Naive thymus-derived CD8-positive, alpha-beta T cell (primary cell): ENCODE data around the gene ABCA1. TPM values are rescaled to one million over a fixed set of nuclear protein-coding genes. Genes with fewer than 3 reads are reported as not detected.

ENCODE experiments used
- ATAC-seq, 2 donors: fragments of 150-1000 bp; cut with Tn5 transposase in 1 of 2; sonication (Bioruptor Pico), chemical (Tn5 transposase) in 1 of 2; 1 replicate in 1 of 2; 2 replicates in 1 of 2; pipeline ENCODE4 v1.10.0; 2021; ENCODE audit warnings: mild to moderate bottlenecking in 2 of 2, moderate library complexity in 2 of 2
- POLR2A ChIA-PET: fragments of 350-600 bp; sonication (Branson Sonifier 250); formaldehyde crosslinking; loops from one replicate; lab custom pipeline; 2021; ENCODE audit warnings: antibody characterized with exemption; lab: Charles Lee
- DNase-seq, 10 donors: peaks; one replicate each; pipeline versions ENCODE4 v3.0.0 to v3.0.0-alpha.2; 2020 to 2022
- H3K27ac Mint-ChIP-seq, 10 donors: one replicate each; pipeline ENCODE4 v1.8.0; 2020 to 2022; ENCODE audit warnings: mild to moderate bottlenecking in 10 of 10, mixed read lengths in 10 of 10, moderate library complexity in 4 of 10, inconsistent platforms in 1 of 10
- H3K27me3 Mint-ChIP-seq, 5 donors: one replicate each; pipeline ENCODE4 v1.8.0; 2021 to 2022; ENCODE audit warnings: mixed read lengths in 5 of 5
- H3K36me3 Mint-ChIP-seq, 3 donors: one replicate each; pipeline ENCODE4 v1.8.0; 2020 to 2022; ENCODE audit warnings: mixed read lengths in 3 of 3, mild to moderate bottlenecking in 2 of 3, inconsistent platforms in 1 of 3
- H3K4me1 Mint-ChIP-seq, 4 donors: one replicate each; pipeline ENCODE4 v1.8.0; 2021 to 2022; ENCODE audit warnings: mixed read lengths in 4 of 4
- H3K4me3 Mint-ChIP-seq, 10 donors: one replicate each; pipeline ENCODE4 v1.8.0; 2020 to 2022; ENCODE audit warnings: mild to moderate bottlenecking in 10 of 10, mixed read lengths in 10 of 10, moderate library complexity in 6 of 10, inconsistent platforms in 1 of 10
- H3K9me3 Mint-ChIP-seq, 9 donors: one replicate each; pipeline ENCODE4 v1.8.0; 2020 to 2022; ENCODE audit warnings: mixed read lengths in 9 of 9, mild to moderate bottlenecking in 3 of 9, inconsistent platforms in 1 of 9, moderate library complexity in 1 of 9
- polyA plus RNA-seq, 3 donors: library from polyadenylated mRNA; unstranded; fragments of 300-500 nt; fragmentation: Illumina TruSeq; gene quantifications; one replicate each; pipeline ENCODE4 v1.2.3, GENCODE V29; 2021
- total RNA-seq, 8 experiments: library from RNA in 2 of 8; stranded (reverse) in 2 of 8; gene quantifications; one replicate each; pipeline ENCODE4 v1.2.3 and lab custom pipeline; 2021 to 2026

The ABCA1 gene
- total and polyA plus RNA-seq, 5 experiments from 2014 or later, result 0.13 to 0.93 (median 0.43) TPM; not detected in 1

GRCh38 chr9:104784098-104784497, 143.9 kb downstream of the ABCA1 start:
- Mint-ChIP-seq H3K36me3 (peaks cover 0 to 39% (median 33%) of the 10 kb centered on the region in 3 donors), H3K9me3 (no peaks in the 10 kb centered on the region), H3K27me3 (no peaks in the 10 kb centered on the region), H3K27ac (peak overlapping the region in 1 of 10 donors; percentile 4), H3K4me3 (no peak overlapping the region), H3K4me1 (peaks cover 0 to 17% (median 0%) of the 10 kb centered on the region in 4 donors)
- ATAC-seq (no peak), DNase-seq (no peak)
- POLR2A ChIA-PET, result no interaction called here

GRCh38 chr9:104783588-104783987, 144.4 kb downstream of the ABCA1 start:
- DNase-seq (no peak), ATAC-seq (no peak)
- peak overlapping the region in 1 of 10 donors; percentile 4 for H3K27ac Mint-ChIP-seq
- H3K4me1 Mint-ChIP-seq, result peaks cover 0 to 17% (median 0%) of the 10 kb centered on the region in 4 donors
- H3K9me3 Mint-ChIP-seq, result no peaks in the 10 kb centered on the region
- H3K36me3 Mint-ChIP-seq, result peaks cover 0 to 35% (median 30%) of the 10 kb centered on the region in 3 donors
- POLR2A ChIA-PET, result no interaction called here
- no peaks in the 10 kb centered on the region for H3K27me3 Mint-ChIP-seq
- no peak overlapping the region for H3K4me3 Mint-ChIP-seq

- H3K4me1 Mint-ChIP-seq, result peaks cover 0 to 17% (median 0%) of the 10 kb centered on the region in 4 donors
- H3K36me3 Mint-ChIP-seq, result peaks cover 0 to 18% (median 17%) of the 10 kb centered on the region in 3 donors
- no peaks in the 10 kb centered on the region for H3K27me3 Mint-ChIP-seq
- POLR2A ChIA-PET, result no interaction called here
- ATAC-seq (no peak), DNase-seq (peak in 1 of 10 donors; percentile 12)
- H3K27ac Mint-ChIP-seq, result no peak overlapping the region
- H3K9me3 Mint-ChIP-seq, result no peaks in the 10 kb centered on the region
- H3K4me3 Mint-ChIP-seq, result no peak overlapping the region
Measured at GRCh38 chr9:104780796-104781395, 147.1 kb downstream of the ABCA1 start.

DNA sequence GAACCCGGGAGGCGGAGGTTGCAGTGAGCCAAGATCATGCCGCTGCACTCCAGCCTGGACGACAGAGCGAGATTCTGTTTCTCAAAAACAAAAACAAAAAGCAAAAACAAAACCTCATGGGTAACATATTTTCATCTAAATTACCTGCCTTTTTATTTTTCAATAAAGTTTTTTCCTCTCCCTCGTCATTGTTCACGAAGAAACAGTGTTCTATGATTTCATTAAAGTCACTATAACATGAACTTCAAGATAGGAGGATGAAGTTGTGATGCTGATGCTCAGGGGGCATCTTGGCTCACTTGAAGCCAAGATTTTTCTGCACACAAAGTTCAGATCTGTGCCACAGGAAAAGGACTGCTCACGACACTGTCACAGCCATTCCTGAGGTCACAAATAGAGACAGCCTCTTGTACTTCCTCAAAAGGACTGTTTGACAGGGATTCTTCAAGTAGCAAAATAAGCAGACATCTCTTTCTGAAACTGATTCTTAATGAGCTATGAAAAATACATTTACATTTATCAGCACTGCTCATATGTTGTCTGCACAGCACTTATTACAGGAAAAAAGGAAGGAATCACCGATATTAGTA, 147.9 kb downstream of the ABCA1 start:
- Mint-ChIP-seq H3K27me3 (no peaks in the 10 kb centered on the region), H3K27ac (no peak overlapping the region), H3K9me3 (no peaks in the 10 kb centered on the region), H3K4me3 (no peak overlapping the region), H3K4me1 (peaks cover 0 to 17% (median 0%) of the 10 kb centered on the region in 4 donors), H3K36me3 (peaks cover 0 to 15% (median 13%) of the 10 kb centered on the region in 3 donors)
- no peak for DNase-seq
- no peak for ATAC-seq
- POLR2A ChIA-PET, result no interaction called here

- POLR2A ChIA-PET, result no interaction called here
- ATAC-seq (no peak), DNase-seq (no peak)
- Mint-ChIP-seq H3K27ac (no peak overlapping the region), H3K36me3 (peaks cover 0 to 10% (median 10%) of the 10 kb centered on the region in 3 donors), H3K27me3 (no peaks in the 10 kb centered on the region), H3K4me3 (no peak overlapping the region), H3K9me3 (no peaks in the 10 kb centered on the region), H3K4me1 (peaks cover 0 to 17% (median 0%) of the 10 kb centered on the region in 4 donors)
Measured at GRCh38 chr9:104779334-104779733, 148.6 kb downstream of the ABCA1 start.

DNA sequence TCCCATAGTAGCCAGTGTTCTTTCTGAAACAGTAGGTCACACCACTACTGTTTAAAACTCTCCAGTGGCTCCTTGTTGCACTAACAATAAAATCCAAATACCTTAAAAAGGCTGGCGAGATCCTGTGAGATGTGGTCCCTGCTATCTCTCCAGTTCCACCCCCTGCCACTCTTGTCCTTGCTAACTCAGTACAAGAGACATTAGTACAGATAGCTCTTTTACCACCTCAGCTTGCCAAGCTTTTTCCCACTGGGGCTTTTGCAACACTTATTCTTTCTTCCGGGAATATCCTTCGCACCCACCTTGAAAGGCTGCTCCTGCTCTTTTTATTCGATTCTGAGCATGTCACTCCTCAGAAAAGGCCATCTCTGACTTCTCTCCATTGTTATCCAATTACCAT, 149.2 kb downstream of the ABCA1 start:
- Mint-ChIP-seq H3K27ac (no peak overlapping the region), H3K9me3 (no peaks in the 10 kb centered on the region), H3K4me3 (no peak overlapping the region), H3K27me3 (no peaks in the 10 kb centered on the region), H3K4me1 (peaks cover 0 to 12% (median 0%) of the 10 kb centered on the region in 4 donors), H3K36me3 (peaks cover 0 to 7% (median 5%) of the 10 kb centered on the region in 3 donors)
- POLR2A ChIA-PET, result no interaction called here
- ATAC-seq, result no peak
- no peak for DNase-seq

- Mint-ChIP-seq H3K36me3 (peaks cover 0 to 5% (median 0%) of the 10 kb centered on the region in 3 donors), H3K4me1 (peaks cover 0 to 13% (median 0%) of the 10 kb centered on the region in 4 donors), H3K9me3 (no peaks in the 10 kb centered on the region), H3K27me3 (no peaks in the 10 kb centered on the region), H3K27ac (no peak overlapping the region), H3K4me3 (no peak overlapping the region)
- no peak for ATAC-seq
- POLR2A ChIA-PET, result no interaction called here
- no peak for DNase-seq
Measured at GRCh38 chr9:104776797-104777196, 151.2 kb downstream of the ABCA1 start.

DNA sequence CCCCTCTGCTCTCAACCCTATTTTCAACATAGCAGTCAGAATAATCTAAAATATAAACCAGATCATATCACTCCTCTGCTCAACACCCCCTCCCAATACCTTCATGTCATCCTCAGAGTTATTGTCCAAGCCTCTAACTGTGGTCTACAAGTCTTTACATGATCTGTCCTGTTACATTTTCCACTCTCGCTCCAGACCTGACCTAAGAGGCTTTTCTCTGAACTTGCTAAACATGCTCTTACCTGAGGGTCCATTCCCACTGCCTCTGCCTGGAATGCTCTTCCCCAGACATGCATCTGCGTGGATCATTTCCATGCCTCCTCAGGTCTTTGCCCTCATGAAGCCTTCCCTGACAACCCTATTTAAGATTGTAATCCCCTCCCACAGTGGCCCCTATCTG, 152.0 kb downstream of the ABCA1 start:
- POLR2A ChIA-PET, result no interaction called here
- H3K9me3 Mint-ChIP-seq, result no peaks in the 10 kb centered on the region
- no peak for ATAC-seq
- H3K4me3 Mint-ChIP-seq, result no peak overlapping the region
- H3K36me3 Mint-ChIP-seq, result peaks cover 0 to 8% (median 0%) of the 10 kb centered on the region in 3 donors
- H3K4me1 Mint-ChIP-seq, result peaks cover 0 to 16% (median 0%) of the 10 kb centered on the region in 4 donors
- H3K27me3 Mint-ChIP-seq, result no peaks in the 10 kb centered on the region
- H3K27ac Mint-ChIP-seq, result no peak overlapping the region
- no peak for DNase-seq

- H3K9me3 Mint-ChIP-seq, result no peaks in the 10 kb centered on the region
- H3K4me1 Mint-ChIP-seq, result peaks cover 0 to 20% (median 0%) of the 10 kb centered on the region in 4 donors
- H3K27ac Mint-ChIP-seq, result no peak overlapping the region
- POLR2A ChIA-PET, result no interaction called here
- DNase-seq (no peak), ATAC-seq (no peak)
- H3K4me3 Mint-ChIP-seq, result no peak overlapping the region
- H3K27me3 Mint-ChIP-seq, result no peaks in the 10 kb centered on the region
- H3K36me3 Mint-ChIP-seq, result peaks cover 0 to 8% (median 0%) of the 10 kb centered on the region in 3 donors
Measured at GRCh38 chr9:104775574-104775936, 152.4 kb downstream of the ABCA1 start.

- no peaks in the 10 kb centered on the region for H3K9me3 Mint-ChIP-seq
- no peak for ATAC-seq
- H3K36me3 Mint-ChIP-seq, result peaks cover 0 to 8% (median 0%) of the 10 kb centered on the region in 3 donors
Measured at GRCh38 chr9:104774831-104775573, 153.0 kb downstream of the ABCA1 start.

DNA sequence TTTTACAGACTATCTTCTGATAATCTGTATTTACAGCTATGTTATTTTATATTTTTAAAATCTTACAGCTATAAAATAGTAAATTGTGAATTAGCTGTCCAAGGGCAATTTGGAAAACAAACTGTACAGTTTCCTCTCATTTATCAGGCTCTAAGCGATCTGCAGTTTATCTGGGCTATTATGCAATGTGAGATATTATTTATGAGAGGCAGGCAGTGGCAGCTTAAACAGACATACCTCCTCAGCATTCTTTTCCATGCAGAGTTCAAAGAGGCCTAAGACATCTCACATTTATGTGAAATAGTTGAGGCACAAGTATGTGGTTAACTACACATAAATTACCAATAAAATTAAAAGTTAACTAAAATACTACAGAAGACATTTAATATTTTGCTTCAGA, 153.8 kb downstream of the ABCA1 start:
- Mint-ChIP-seq H3K27ac (no peak overlapping the region), H3K27me3 (no peaks in the 10 kb centered on the region)

More at GRCh38 chr9:104774831-104775573, 153.0 kb downstream of the ABCA1 start:
- H3K4me1 Mint-ChIP-seq, result peaks cover 0 to 20% (median 0%) of the 10 kb centered on the region in 4 donors
- DNase-seq, result no peak
- POLR2A ChIA-PET, result no interaction called here
- H3K4me3 Mint-ChIP-seq, result no peak overlapping the region
- no peak overlapping the region for H3K27ac Mint-ChIP-seq
- H3K27me3 Mint-ChIP-seq, result no peaks in the 10 kb centered on the region

DNA sequence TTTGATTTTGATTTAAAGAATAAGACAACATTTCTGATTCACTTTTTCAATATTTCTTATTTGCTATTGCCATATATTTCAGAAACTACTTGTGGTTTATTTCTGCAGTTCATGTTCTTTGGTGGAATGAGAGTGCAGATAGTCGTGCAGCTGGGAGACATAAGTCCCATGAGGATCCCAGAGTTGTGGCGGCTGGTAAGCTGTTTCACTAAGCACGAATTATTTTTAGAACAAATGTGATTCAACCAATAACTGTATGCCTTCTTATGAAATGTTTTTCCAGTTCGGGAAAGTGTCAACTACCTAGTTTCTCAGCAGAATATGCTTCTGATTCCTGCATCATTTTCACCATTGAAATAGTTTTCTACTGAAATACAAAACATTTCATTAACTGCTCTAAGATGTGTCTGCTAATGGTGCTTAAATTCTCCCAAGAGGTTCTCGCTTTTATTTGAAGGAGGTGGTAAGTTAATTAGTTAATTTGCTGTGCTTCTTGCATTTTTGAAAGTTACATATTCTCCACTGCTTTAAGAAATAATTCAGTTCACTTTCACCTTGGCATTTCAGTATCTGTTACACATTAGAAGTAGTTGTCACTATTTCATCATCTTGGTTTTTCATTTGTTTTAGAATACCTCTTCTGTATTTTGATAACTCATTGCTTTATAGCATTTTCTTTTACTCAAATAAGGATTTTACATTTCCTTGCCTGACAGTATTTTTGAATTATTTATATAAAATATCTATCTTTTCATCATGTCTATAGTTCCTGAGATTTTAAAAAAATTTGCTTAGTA, 155.0 kb downstream of the ABCA1 start:
- POLR2A ChIA-PET, result no interaction called here
- Mint-ChIP-seq H3K4me1 (peaks cover 0 to 20% (median 0%) of the 10 kb centered on the region in 4 donors), H3K4me3 (no peak overlapping the region), H3K9me3 (no peaks in the 10 kb centered on the region), H3K27ac (no peak overlapping the region), H3K27me3 (no peaks in the 10 kb centered on the region), H3K36me3 (peaks cover 0 to 8% (median 0%) of the 10 kb centered on the region in 3 donors)
- no peak for ATAC-seq
- DNase-seq, result no peak

More for the DNA sequence above, 153.8 kb downstream of the ABCA1 start:
- H3K9me3 Mint-ChIP-seq, result no peaks in the 10 kb centered on the region
- no peak overlapping the region for H3K4me3 Mint-ChIP-seq
- H3K36me3 Mint-ChIP-seq, result peaks cover 0 to 8% (median 0%) of the 10 kb centered on the region in 3 donors
- peaks cover 0 to 20% (median 0%) of the 10 kb centered on the region in 4 donors for H3K4me1 Mint-ChIP-seq
- POLR2A ChIA-PET, result no interaction called here
- DNase-seq, result no peak
- no peak for ATAC-seq
